Panc1 (cell line): Measurements from ENCODE around the gene PTAFR. TPM values are rescaled to one million over a fixed set of nuclear protein-coding genes. Genes with fewer than 3 reads are reported as not detected.
A peak's percentile ranks its signal among the peaks of the same experiment; 100 is the strongest.

Experiments
- ATAC-seq: fragments of 200-7000 bp; cut with Tn5 transposase; 2 replicates; pipeline ENCODE4 v1.9.1; 2020; ENCODE audit warnings: mild to moderate bottlenecking, moderate library complexity
- BruUV-seq: library from RNA; stranded (reverse); fragments of 400-500 nt; replicated peaks from 2 replicates; lab custom pipeline; 2021; lab: Mats Ljungman, UMichigan
- CTCF ChIA-PET: fragments of 300-600 bp; sonication (Branson Sonifier 250); formaldehyde crosslinking; loops from one replicate; lab custom pipeline; 2022; ENCODE audit warnings: antibody characterized with exemption; lab: Charles Lee
- POLR2A ChIA-PET: fragments of 300-600 bp; sonication (Branson Sonifier 250); formaldehyde crosslinking; loops from one replicate; lab custom pipeline; 2022; ENCODE audit warnings: antibody characterized with exemption; lab: Charles Lee
- DNase-seq: peaks from one replicate; pipeline ENCODE4 v3.0.0-alpha.2; 2010; ENCODE audit warnings: low read depth, low spot score
- H3K27ac ChIP-seq: 2 replicates; pipeline ENCODE4 v1.5.1; 2011; ENCODE audit warnings: mild to moderate bottlenecking, low read length, inconsistent platforms
- H3K27me3 ChIP-seq: fragments of 200-500 bp; sonication (Bioruptor generic); 2 replicates; pipeline ENCODE4 v1.6.0; 2014; ENCODE audit warnings: low read length, inconsistent platforms; ENCODE audit not compliant: control insufficient read depth, insufficient read depth
- H3K36me3 ChIP-seq: fragments of 200-500 bp; sonication (Bioruptor generic); 2 replicates; pipeline ENCODE4 v1.5.1; 2014; ENCODE audit warnings: inconsistent platforms, mild to moderate bottlenecking, low read length, moderate library complexity; ENCODE audit not compliant: control insufficient read depth, insufficient read depth
- H3K4me1 ChIP-seq: 2 replicates; pipeline ENCODE4 v1.5.1; 2011; ENCODE audit warnings: inconsistent platforms, mild to moderate bottlenecking, low read length, moderate library complexity; ENCODE audit not compliant: control insufficient read depth, insufficient read depth
- H3K4me3 ChIP-seq, 2 experiments: 2 replicates each; pipeline ENCODE4 v1.5.1; 2011 to 2012; ENCODE audit warnings: low read depth in 2 of 2, low read length in 2 of 2, mild to moderate bottlenecking in 2 of 2, inconsistent platforms in 1 of 2, moderate library complexity in 1 of 2
- H3K9me3 ChIP-seq: fragments of 200-500 bp; sonication (Bioruptor generic); 2 replicates; pipeline ENCODE4 v1.5.1; 2014; ENCODE audit warnings: low read depth, mild to moderate bottlenecking, inconsistent platforms, low read length, moderate library complexity; ENCODE audit not compliant: control insufficient read depth, insufficient read depth
- POLR2AphosphoS5 ChIP-seq: IDR thresholded peaks from 2 replicates; pipeline ENCODE4 v1.6.1; 2012; ENCODE audit warnings: mild to moderate bottlenecking, low read depth, low read length, moderate library complexity
- SIN3A ChIP-seq: IDR thresholded peaks from 2 replicates; pipeline ENCODE4 v1.6.1; 2012; ENCODE audit warnings: low read depth, mild to moderate bottlenecking, low read length, moderate library complexity, borderline replicate concordance; ENCODE audit not compliant: insufficient read depth
- TCF7L2 ChIP-seq: IDR thresholded peaks from 2 replicates; pipeline ENCODE4 v1.6.1; 2011; ENCODE audit warnings: mild to moderate bottlenecking, low read depth, low read length, inconsistent platforms
- in situ Hi-C: cut with HindIII; loops from 2 replicates; pipeline ENCODE4 v1.10.0; 2016; ENCODE audit warnings: low sequenced_read_pairs, low pct_unique_long_range_greater_than_20kb
- intact Hi-C: fragments of 100-400 bp; cut with micrococcal nuclease; formaldehyde crosslinking; loops from one replicate; pipeline ENCODE4 v1.10.0; 2022; ENCODE audit not compliant: unreplicated experiment
- total RNA-seq: library from RNA; stranded (reverse); gene quantifications from one replicate; pipeline ENCODE4 v1.2.1, GENCODE V29; 2021; ENCODE audit not compliant: unreplicated experiment
- TF ChIP-seq, protein P1 (sequence below), 2 experiments: IDR thresholded peaks; 2 replicates each; pipeline ENCODE4 v1.6.1; 2011 to 2012; ENCODE audit warnings: low read depth in 2 of 2, control low read depth in 1 of 2, low read length in 1 of 2, mild to moderate bottlenecking in 1 of 2, moderate library complexity in 1 of 2; ENCODE audit not compliant: insufficient read depth in 1 of 2
- TF ChIP-seq, protein P2 (sequence below): fragments of 450-650 bp; IDR thresholded peaks from 2 replicates; pipeline ENCODE4 v1.5.1; 2017; ENCODE audit warnings: mild to moderate bottlenecking

Gene PTAFR
- total RNA-seq, 1 experiment from 2014 or later, result 0.13 TPM

GRCh38 chr1:28172713-28173150, 3.8 kb downstream of the PTAFR start:
- POLR2A ChIA-PET, result no interaction called here
- H3K4me3 ChIP-seq, result no peak overlapping the region
- no peak overlapping the region for H3K27ac ChIP-seq
- peaks cover 10% of the 10 kb centered on the region for H3K4me1 ChIP-seq
- no peaks in the 10 kb centered on the region for H3K27me3 ChIP-seq
- in situ Hi-C loops (no loop called here), intact Hi-C loops (no loop called here)
- no peaks in the 10 kb centered on the region for H3K9me3 ChIP-seq
- no peaks in the 10 kb centered on the region for H3K36me3 ChIP-seq
- no peak for ATAC-seq
- TF ChIP-seq TCF7L2 (peak; percentile 30; the same call in 1 of the 2 replicates), POLR2AphosphoS5 (no peak)
- BruUV-seq, result no TSS peak
- DNase-seq, result no peak
- CTCF ChIA-PET, result no interaction called here

DNA sequence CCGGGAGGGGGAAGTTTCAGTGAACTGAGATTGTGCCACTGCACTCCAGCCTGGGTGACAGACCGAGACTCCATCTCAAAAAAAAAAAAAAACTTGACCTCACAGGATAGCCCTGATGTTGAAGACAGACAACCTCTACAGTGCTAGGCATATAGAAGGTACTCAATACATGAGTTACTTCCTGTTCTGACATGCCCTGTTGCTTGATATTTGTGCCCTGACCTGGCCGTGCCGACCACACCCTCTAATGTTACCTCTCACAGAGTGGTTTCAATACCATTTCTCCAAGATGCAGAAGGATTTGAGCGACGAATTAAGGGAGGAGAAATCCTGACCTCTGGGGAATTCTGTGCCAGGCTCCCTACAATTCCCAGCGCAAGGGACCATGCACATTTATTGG, 5.2 kb downstream of the PTAFR start:
- no peaks in the 10 kb centered on the region for H3K9me3 ChIP-seq
- intact Hi-C loops (no loop called here), in situ Hi-C loops (no loop called here)
- no peaks in the 10 kb centered on the region for H3K27me3 ChIP-seq
- no TSS peak for BruUV-seq
- peaks cover 10% of the 10 kb centered on the region for H3K4me1 ChIP-seq
- no peaks in the 10 kb centered on the region for H3K36me3 ChIP-seq
- TF ChIP-seq, protein P1, sequence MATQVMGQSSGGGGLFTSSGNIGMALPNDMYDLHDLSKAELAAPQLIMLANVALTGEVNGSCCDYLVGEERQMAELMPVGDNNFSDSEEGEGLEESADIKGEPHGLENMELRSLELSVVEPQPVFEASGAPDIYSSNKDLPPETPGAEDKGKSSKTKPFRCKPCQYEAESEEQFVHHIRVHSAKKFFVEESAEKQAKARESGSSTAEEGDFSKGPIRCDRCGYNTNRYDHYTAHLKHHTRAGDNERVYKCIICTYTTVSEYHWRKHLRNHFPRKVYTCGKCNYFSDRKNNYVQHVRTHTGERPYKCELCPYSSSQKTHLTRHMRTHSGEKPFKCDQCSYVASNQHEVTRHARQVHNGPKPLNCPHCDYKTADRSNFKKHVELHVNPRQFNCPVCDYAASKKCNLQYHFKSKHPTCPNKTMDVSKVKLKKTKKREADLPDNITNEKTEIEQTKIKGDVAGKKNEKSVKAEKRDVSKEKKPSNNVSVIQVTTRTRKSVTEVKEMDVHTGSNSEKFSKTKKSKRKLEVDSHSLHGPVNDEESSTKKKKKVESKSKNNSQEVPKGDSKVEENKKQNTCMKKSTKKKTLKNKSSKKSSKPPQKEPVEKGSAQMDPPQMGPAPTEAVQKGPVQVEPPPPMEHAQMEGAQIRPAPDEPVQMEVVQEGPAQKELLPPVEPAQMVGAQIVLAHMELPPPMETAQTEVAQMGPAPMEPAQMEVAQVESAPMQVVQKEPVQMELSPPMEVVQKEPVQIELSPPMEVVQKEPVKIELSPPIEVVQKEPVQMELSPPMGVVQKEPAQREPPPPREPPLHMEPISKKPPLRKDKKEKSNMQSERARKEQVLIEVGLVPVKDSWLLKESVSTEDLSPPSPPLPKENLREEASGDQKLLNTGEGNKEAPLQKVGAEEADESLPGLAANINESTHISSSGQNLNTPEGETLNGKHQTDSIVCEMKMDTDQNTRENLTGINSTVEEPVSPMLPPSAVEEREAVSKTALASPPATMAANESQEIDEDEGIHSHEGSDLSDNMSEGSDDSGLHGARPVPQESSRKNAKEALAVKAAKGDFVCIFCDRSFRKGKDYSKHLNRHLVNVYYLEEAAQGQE (IDR thresholded peaks at IDR 0.05; ENCODE audit: insufficient read depth in 1 of 2, low read depth in 2 of 2, low read length in 1 of 2), result no peak
- TF ChIP-seq TCF7L2, result no peak
- TF ChIP-seq POLR2AphosphoS5, result no peak
- no peak for TF ChIP-seq SIN3A
- TF ChIP-seq, protein P2, sequence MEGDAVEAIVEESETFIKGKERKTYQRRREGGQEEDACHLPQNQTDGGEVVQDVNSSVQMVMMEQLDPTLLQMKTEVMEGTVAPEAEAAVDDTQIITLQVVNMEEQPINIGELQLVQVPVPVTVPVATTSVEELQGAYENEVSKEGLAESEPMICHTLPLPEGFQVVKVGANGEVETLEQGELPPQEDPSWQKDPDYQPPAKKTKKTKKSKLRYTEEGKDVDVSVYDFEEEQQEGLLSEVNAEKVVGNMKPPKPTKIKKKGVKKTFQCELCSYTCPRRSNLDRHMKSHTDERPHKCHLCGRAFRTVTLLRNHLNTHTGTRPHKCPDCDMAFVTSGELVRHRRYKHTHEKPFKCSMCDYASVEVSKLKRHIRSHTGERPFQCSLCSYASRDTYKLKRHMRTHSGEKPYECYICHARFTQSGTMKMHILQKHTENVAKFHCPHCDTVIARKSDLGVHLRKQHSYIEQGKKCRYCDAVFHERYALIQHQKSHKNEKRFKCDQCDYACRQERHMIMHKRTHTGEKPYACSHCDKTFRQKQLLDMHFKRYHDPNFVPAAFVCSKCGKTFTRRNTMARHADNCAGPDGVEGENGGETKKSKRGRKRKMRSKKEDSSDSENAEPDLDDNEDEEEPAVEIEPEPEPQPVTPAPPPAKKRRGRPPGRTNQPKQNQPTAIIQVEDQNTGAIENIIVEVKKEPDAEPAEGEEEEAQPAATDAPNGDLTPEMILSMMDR, result no peak
- no peak overlapping the region for H3K27ac ChIP-seq
- ATAC-seq, result no peak
- POLR2A ChIA-PET, result interaction anchor here (0.7 kb wide), 1 partner anchor 293 kb away, joined by 6 read pairs; no protein-coding TSS in a partner anchor
- CTCF ChIA-PET, result no interaction called here
- H3K4me3 ChIP-seq, result no peak overlapping the region
- no peak for DNase-seq

DNA sequence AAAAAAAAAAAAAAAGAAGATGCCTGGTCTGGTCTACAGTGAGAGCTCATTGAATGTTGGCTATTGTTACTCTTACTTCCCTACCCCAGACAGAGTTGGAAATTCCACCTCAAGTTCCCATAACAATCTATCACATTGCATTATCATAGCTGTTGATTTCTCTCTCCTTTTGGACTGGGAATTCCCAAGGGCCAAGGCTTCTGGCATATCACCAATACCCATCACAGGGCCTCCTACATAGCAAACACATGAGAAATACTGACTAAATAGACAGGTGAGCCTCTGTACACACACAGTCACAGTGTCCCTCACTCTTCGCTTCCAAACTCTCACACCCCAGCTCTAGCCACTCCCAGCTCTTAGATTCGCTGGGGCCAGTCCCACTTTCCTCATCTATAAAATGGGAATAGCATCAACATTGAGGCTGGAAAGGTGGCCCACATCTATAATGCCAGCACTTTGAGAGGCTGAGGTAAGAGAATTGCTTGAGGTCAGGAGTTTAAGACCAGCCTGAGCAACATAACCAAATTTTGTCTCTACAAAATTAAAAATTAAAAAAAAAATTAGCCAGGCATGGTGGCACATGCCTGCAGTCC, 6.4 kb downstream of the PTAFR start:
- no peak overlapping the region for H3K27ac ChIP-seq
- TF ChIP-seq, protein P2, result no peak
- TF ChIP-seq TCF7L2 (no peak), SIN3A (no peak), POLR2AphosphoS5 (no peak)
- TF ChIP-seq, protein P1 (IDR thresholded peaks at IDR 0.05; ENCODE audit: insufficient read depth in 1 of 2, low read depth in 2 of 2, low read length in 1 of 2), result no peak
- ChIA-PET CTCF (interaction anchor here (0.6 kb wide), 1 partner anchor 54 kb away, joined by 3 read pairs; no protein-coding TSS in a partner anchor), POLR2A (interaction anchor here (0.7 kb wide), 2 partner anchors 26 to 171 kb away, joined by 3 to 8 read pairs; no protein-coding TSS in a partner anchor)
- in situ Hi-C loops, result no loop called here
- no peaks in the 10 kb centered on the region for H3K9me3 ChIP-seq
- no peaks in the 10 kb centered on the region for H3K36me3 ChIP-seq
- intact Hi-C loops, result no loop called here
- BruUV-seq, result no TSS peak
- ATAC-seq (no peak), DNase-seq (no peak)
- peaks cover 10% of the 10 kb centered on the region for H3K4me1 ChIP-seq
- H3K27me3 ChIP-seq, result no peaks in the 10 kb centered on the region
- H3K4me3 ChIP-seq, result no peak overlapping the region
